Uterus (tissue), 4 donors: ENCODE measurements around the gene VAPA. TPM values are rescaled to one million over a fixed set of nuclear protein-coding genes. Genes with fewer than 3 reads are reported as not detected.

Experiments used
- DNase-seq, 2 donors: peaks; one replicate each; pipeline ENCODE4 v3.0.0-alpha.2; 2019 to 2020
- H3K27ac ChIP-seq, 2 donors: fragments of 200-600 bp; sonication (generic); 1 replicate in 1 of 2; 2 replicates in 1 of 2; pipeline ENCODE4 v1.5.1; 2016 to 2018
- H3K27me3 ChIP-seq, 2 donors: fragments of 200-600 bp; sonication (generic); one replicate each; pipeline ENCODE4 v1.5.1; 2018 to 2019; ENCODE audit warnings: control low read depth in 1 of 2
- H3K36me3 ChIP-seq, 2 donors: fragments of 200-600 bp; sonication (generic); one replicate each; pipeline ENCODE4 v1.5.1; 2019; ENCODE audit warnings: control low read depth in 1 of 2
- H3K4me1 ChIP-seq, 2 donors: fragments of 200-600 bp; sonication (generic); one replicate each; pipeline ENCODE4 v1.5.1; 2018 to 2019; ENCODE audit warnings: control low read depth in 1 of 2
- H3K4me3 ChIP-seq, 2 donors: fragments of 200-600 bp; sonication (generic); 1 replicate in 1 of 2; 2 replicates in 1 of 2; pipeline ENCODE4 v1.5.1; 2018 to 2019; ENCODE audit warnings: mild to moderate bottlenecking in 1 of 2
- H3K9me3 ChIP-seq, 2 donors: fragments of 200-600 bp; sonication (generic); one replicate each; pipeline ENCODE4 v1.5.1; 2019; ENCODE audit warnings: control low read depth in 1 of 2
- POLR2A ChIP-seq, 2 donors: fragments of 450-650 bp; IDR thresholded peaks; one replicate each; pipeline ENCODE4 v1.6.1; 2016; ENCODE audit warnings: antibody characterized with exemption in 2 of 2, mild to moderate bottlenecking in 1 of 2, moderate library complexity in 1 of 2
- intact Hi-C: fragments of 100-400 bp; cut with DNase I; formaldehyde crosslinking; loops from one replicate; pipeline ENCODE4 v1.15.1; 2023; ENCODE audit warnings: low total_unique reads
- total RNA-seq, 4 donors: library from RNA; depleted of rRNA in 3 of 4; stranded (reverse); fragments of >200 nt in 3 of 4; gene quantifications; one replicate each; pipeline versions ENCODE4 v1.1.0 to v1.2.4, GENCODE V29; 2014 to 2023
- TF ChIP-seq, protein P1 (sequence below), 4 experiments: fragments of 200-600 bp in 2 of 4; fragments of 450-650 bp in 2 of 4; sonication (generic) in 2 of 4; IDR thresholded peaks; one replicate each; pipeline ENCODE4 v1.5.1; 2016 to 2019; ENCODE audit warnings: antibody characterized with exemption in 4 of 4, mild to moderate bottlenecking in 2 of 4, moderate library complexity in 1 of 4
- donor health status: DM: yes; HTN: yes; CAD: no.

Gene VAPA
- total RNA-seq, 4 donors from 2014 or later: 119 to 253 (median 226) TPM

DNA sequence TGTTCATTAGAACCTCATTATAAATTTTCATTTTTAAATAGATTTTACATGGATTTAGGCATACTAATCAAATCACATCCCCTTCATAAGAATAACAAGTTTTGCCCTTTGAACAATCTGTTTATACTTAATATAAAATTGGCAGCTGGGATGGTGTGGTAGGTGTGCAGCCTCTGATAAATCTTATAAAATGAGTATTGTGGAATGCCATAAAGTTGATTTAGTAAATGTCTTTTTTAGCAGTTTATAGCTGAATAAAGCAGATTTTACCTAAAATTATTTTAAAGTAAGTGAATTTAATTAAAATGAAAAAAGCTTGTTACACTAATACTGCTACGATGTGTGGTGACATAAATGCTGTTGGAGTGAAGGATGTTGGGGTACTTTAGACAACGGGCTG, 35.5 kb downstream of the VAPA start:
- intact Hi-C loops: no loop called here
- Histone ChIP-seq H3K4me3 (no peak overlapping the region), H3K36me3 (peaks cover 0 to 3% of the 10 kb centered on the region in 2 donors), H3K4me1 (no peaks in the 10 kb centered on the region), H3K9me3 (no peaks in the 10 kb centered on the region), H3K27ac (no peak overlapping the region), H3K27me3 (no peaks in the 10 kb centered on the region)
- TF ChIP-seq, protein P1, sequence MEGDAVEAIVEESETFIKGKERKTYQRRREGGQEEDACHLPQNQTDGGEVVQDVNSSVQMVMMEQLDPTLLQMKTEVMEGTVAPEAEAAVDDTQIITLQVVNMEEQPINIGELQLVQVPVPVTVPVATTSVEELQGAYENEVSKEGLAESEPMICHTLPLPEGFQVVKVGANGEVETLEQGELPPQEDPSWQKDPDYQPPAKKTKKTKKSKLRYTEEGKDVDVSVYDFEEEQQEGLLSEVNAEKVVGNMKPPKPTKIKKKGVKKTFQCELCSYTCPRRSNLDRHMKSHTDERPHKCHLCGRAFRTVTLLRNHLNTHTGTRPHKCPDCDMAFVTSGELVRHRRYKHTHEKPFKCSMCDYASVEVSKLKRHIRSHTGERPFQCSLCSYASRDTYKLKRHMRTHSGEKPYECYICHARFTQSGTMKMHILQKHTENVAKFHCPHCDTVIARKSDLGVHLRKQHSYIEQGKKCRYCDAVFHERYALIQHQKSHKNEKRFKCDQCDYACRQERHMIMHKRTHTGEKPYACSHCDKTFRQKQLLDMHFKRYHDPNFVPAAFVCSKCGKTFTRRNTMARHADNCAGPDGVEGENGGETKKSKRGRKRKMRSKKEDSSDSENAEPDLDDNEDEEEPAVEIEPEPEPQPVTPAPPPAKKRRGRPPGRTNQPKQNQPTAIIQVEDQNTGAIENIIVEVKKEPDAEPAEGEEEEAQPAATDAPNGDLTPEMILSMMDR (IDR thresholded peaks at IDR 0.05): no peak
- TF ChIP-seq POLR2A (IDR thresholded peaks at IDR 0.05): no peak
- DNase-seq: no peak

DNA sequence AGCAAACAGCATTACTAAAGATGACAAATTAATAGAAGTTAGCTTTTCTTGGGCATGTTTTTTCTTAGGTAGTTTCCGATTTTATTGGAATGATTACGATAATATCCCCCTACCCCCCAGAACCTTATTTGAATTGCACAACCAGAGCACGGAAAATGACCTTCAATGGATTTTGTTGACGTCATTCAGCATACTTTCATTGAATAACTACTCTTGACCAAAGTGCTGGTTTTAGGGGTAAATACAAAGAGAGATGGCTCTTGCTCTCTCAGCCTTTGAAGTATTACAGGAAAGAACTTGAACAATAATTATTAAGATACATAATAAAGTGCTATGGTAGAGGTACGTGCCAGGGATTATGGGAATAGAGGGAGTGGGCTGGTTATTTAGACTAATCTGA, 36.0 kb downstream of the VAPA start:
- Histone ChIP-seq H3K9me3 (no peaks in the 10 kb centered on the region), H3K4me1 (no peaks in the 10 kb centered on the region), H3K36me3 (no peaks in the 10 kb centered on the region), H3K27me3 (no peaks in the 10 kb centered on the region), H3K27ac (no peak overlapping the region), H3K4me3 (no peak overlapping the region)
- intact Hi-C loops: no loop called here
- no peak for TF ChIP-seq POLR2A (IDR thresholded peaks at IDR 0.05)
- TF ChIP-seq, protein P1 (IDR thresholded peaks at IDR 0.05): no peak
- no peak for DNase-seq

DNA sequence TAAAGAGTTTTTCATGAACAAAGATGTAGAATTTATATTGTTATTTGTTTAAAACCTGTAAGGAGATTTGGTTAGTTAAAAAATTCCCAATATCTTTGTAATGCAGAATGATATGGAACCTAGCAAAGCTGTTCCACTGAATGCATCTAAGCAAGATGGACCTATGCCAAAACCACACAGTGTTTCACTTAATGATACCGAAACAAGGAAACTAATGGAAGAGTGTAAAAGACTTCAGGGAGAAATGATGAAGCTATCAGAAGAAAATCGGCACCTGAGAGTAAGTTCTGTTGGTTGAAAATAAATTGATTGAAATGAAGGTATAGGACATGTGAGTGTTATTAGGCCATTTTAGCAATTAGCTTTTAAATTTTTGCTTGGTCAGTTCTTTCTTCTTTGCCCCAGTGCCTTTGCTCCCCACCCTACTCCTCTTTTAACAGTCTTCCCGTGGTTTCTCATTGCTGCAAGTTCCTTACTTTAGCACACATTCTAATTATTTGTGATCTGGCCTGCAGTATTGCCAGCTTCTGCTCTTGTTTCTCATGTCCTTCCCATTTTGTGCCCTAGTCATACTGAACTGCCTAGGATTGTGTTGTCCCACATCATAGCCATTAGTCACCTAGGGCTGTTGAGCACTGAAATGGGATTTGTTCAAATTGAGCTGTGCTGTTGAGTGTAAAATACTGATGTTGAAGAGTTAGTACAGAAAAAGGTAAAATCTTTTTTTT, 36.6 kb downstream of the VAPA start:
- no peak for DNase-seq
- Histone ChIP-seq H3K27me3 (no peaks in the 10 kb centered on the region), H3K9me3 (no peaks in the 10 kb centered on the region), H3K36me3 (no peaks in the 10 kb centered on the region), H3K27ac (no peak overlapping the region), H3K4me1 (no peaks in the 10 kb centered on the region), H3K4me3 (no peak overlapping the region)
- intact Hi-C loops: no loop called here
- TF ChIP-seq, protein P1 (IDR thresholded peaks at IDR 0.05): no peak
- no peak for TF ChIP-seq POLR2A (IDR thresholded peaks at IDR 0.05)

DNA sequence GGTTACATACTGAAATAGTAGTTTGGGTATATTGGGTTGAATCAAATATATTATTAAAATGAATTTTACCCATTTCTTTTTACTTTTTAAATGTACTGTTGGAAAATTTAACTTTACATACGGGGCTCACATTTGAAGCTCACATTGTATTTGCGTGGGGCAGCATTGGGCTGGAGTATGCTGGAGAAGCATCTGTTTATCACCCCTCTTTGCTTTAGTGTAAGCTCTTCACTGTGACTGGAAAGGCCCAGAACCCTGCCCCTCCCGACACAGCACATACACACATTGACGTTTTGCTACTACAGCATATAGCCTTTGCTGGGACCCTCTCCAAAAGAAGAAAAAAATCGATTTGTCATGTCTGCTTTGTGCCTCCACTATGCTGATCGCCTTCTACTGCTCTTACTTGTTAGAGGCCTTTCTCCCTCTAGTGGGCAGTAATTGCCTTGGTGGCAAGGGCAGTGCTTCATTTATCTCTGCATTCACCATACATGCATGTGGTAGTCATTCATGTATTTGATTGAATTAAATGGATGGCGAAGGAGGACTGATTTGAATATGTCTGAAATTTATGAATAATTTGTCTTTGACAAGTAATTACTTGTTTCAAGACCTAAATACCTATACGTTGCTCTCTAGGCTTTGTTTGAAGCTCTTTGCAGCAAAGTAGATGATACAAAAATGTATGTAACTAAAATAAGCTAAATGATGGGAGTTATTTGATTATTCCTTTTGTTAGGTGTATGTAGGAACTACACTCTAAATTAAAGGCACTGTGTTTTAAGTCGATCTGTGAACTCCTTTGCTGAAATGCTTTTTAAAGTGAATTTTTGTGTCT, 37.4 kb downstream of the VAPA start:
- Histone ChIP-seq H3K4me1 (no peaks in the 10 kb centered on the region), H3K36me3 (no peaks in the 10 kb centered on the region), H3K9me3 (no peaks in the 10 kb centered on the region), H3K27ac (no peak overlapping the region), H3K4me3 (no peak overlapping the region), H3K27me3 (no peaks in the 10 kb centered on the region)
- no peak for TF ChIP-seq POLR2A (IDR thresholded peaks at IDR 0.05)
- TF ChIP-seq, protein P1 (IDR thresholded peaks at IDR 0.05): peak; percentile 35 to 58 (median 46)
- intact Hi-C loops: no loop called here
- DNase-seq: no peak
